Activated B cell treated with CpG ODN at 0.5 μM for 24 hours (primary cell): Measurements from ENCODE around the gene OCA2. TPM values are rescaled to one million over a fixed set of nuclear protein-coding genes. Genes with fewer than 3 reads are reported as not detected.

Source experiments
- ATAC-seq: fragments of 200-7000 bp; cut with Tn5 transposase; one replicate; pipeline ENCODE4 v1.10.0; 2021; ENCODE audit warnings: low read depth, mild to moderate bottlenecking, moderate library complexity
- CTCF ChIA-PET: fragments of 350-600 bp; sonication (Branson Sonifier 250); formaldehyde crosslinking; loops from one replicate; lab custom pipeline; 2021; ENCODE audit warnings: antibody characterized with exemption; lab: Charles Lee
- POLR2A ChIA-PET: fragments of 350-600 bp; sonication (Branson Sonifier 250); formaldehyde crosslinking; loops from one replicate; lab custom pipeline; 2021; ENCODE audit warnings: antibody characterized with exemption; lab: Charles Lee
- DNase-seq: peaks from one replicate; pipeline ENCODE4 v3.0.0; 2022
- H3K27ac Mint-ChIP-seq: one replicate; pipeline ENCODE4 v1.8.0; 2020; ENCODE audit warnings: mixed read lengths
- H3K27me3 Mint-ChIP-seq: one replicate; pipeline ENCODE4 v1.8.0; 2021; ENCODE audit warnings: mixed read lengths
- H3K36me3 Mint-ChIP-seq: one replicate; pipeline ENCODE4 v1.8.0; 2021; ENCODE audit warnings: low read depth, mixed read lengths
- H3K4me1 Mint-ChIP-seq: one replicate; pipeline ENCODE4 v1.8.0; 2021; ENCODE audit warnings: mixed read lengths
- H3K4me3 Mint-ChIP-seq: one replicate; pipeline ENCODE4 v1.8.0; 2020; ENCODE audit warnings: mild to moderate bottlenecking, mixed read lengths
- H3K9me3 Mint-ChIP-seq: one replicate; pipeline ENCODE4 v1.8.0; 2020; ENCODE audit warnings: mixed read lengths
- intact Hi-C: fragments of 100-400 bp; cut with micrococcal nuclease; formaldehyde crosslinking; loops from one replicate; pipeline ENCODE4 v1.15.1; 2024
- total RNA-seq: library from RNA; stranded (reverse); gene quantifications from 2 replicates; pipeline ENCODE4 v1.2.3, GENCODE V29; 2022
- TF ChIP-seq, protein P1 (sequence below): fragments of 200-600 bp; IDR thresholded peaks from one replicate; pipeline ENCODE4 v1.8.0; 2022; ENCODE audit warnings: antibody characterized with exemption, mild to moderate bottlenecking

OCA2 gene
- total RNA-seq, 1 donor from 2014 or later, result not detected

DNA sequence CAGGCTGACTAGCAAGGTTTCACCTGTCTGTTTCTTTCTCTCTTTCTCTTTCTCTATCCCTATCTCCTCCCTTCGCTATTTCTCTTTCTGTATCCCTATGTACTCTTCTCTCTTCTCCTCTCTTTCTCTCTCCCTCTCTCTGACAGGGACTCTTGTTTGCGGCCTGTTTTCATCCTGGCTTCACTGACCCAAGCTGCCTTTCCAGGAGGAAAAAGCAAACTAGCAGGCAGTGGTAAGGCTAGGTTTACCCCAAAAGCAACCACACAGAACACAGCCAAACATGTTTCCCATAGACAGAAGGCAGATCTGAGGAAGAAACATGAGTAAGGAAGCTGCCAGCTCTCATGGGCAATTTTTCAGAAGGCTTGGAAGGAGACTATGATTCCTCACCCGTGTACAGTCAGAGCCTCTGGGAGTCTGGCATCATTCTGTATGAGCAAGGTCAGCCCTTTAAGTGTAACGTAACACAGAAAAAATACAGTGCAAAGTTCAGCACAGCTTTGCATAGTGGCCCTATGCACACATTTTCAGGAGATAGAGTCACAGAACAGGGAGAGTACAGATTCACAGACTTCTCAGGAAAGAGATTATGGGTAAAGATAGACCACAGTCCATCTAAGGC, 61.0 kb downstream of the OCA2 start:
- ChIA-PET CTCF (no interaction called here), POLR2A (no interaction called here)
- intact Hi-C loops, result no loop called here
- ATAC-seq, result no peak
- no peaks in the 10 kb centered on the region for H3K9me3 Mint-ChIP-seq
- TF ChIP-seq, protein P1, sequence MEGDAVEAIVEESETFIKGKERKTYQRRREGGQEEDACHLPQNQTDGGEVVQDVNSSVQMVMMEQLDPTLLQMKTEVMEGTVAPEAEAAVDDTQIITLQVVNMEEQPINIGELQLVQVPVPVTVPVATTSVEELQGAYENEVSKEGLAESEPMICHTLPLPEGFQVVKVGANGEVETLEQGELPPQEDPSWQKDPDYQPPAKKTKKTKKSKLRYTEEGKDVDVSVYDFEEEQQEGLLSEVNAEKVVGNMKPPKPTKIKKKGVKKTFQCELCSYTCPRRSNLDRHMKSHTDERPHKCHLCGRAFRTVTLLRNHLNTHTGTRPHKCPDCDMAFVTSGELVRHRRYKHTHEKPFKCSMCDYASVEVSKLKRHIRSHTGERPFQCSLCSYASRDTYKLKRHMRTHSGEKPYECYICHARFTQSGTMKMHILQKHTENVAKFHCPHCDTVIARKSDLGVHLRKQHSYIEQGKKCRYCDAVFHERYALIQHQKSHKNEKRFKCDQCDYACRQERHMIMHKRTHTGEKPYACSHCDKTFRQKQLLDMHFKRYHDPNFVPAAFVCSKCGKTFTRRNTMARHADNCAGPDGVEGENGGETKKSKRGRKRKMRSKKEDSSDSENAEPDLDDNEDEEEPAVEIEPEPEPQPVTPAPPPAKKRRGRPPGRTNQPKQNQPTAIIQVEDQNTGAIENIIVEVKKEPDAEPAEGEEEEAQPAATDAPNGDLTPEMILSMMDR, result no peak
- H3K4me3 Mint-ChIP-seq, result no peak overlapping the region
- H3K36me3 Mint-ChIP-seq, result no peaks in the 10 kb centered on the region
- H3K27me3 Mint-ChIP-seq, result no peaks in the 10 kb centered on the region
- H3K27ac Mint-ChIP-seq, result no peak overlapping the region
- no peaks in the 10 kb centered on the region for H3K4me1 Mint-ChIP-seq
- DNase-seq, result no peak

DNA sequence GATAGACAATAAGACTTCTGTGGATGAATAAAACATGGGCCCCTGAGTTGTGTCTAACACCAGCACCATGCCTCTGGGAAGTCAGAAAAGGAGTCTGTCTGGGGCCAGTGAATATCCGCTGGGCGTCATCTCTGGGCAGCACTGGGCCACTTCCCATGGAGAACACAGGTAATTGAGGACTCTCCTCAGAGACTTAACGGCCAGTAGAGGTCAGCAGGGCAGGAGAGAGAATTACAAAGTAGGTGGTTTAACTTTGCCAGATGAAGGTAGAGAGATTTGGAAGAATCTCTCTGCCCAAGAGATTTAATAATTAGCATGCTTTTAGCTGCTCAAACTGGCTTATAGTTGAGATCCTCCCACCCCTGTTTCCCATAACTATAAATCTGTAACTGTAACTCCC, 65.7 kb downstream of the OCA2 start:
- H3K27ac Mint-ChIP-seq, result no peak overlapping the region
- TF ChIP-seq, protein P1, result no peak
- H3K4me3 Mint-ChIP-seq, result no peak overlapping the region
- intact Hi-C loops, result no loop called here
- no peaks in the 10 kb centered on the region for H3K36me3 Mint-ChIP-seq
- ATAC-seq (no peak), DNase-seq (no peak)
- ChIA-PET POLR2A (no interaction called here), CTCF (no interaction called here)
- no peaks in the 10 kb centered on the region for H3K4me1 Mint-ChIP-seq
- no peaks in the 10 kb centered on the region for H3K9me3 Mint-ChIP-seq
- H3K27me3 Mint-ChIP-seq, result no peaks in the 10 kb centered on the region

DNA sequence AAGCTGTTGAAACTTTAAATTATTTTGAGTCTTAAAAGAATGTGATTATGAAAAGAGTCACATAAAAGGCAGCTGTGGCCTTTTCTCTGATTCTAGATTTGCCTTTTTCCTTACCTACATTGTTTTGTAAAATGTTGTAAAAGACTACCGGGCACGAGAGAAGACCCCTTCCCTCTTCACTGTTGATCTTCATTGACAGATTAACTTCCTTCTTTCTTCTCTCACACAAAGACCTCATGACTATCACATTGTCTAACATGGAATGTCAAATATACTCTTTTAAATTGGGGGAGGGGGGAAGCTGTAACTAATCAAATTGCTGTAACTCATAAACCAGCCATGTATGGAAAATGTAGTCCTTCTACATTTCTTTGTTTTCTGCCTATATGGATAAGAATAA, 68.3 kb downstream of the OCA2 start:
- no peak overlapping the region for H3K27ac Mint-ChIP-seq
- TF ChIP-seq, protein P1, result no peak
- H3K4me1 Mint-ChIP-seq, result no peaks in the 10 kb centered on the region
- H3K4me3 Mint-ChIP-seq, result no peak overlapping the region
- H3K9me3 Mint-ChIP-seq, result no peaks in the 10 kb centered on the region
- no peak for ATAC-seq
- no peaks in the 10 kb centered on the region for H3K36me3 Mint-ChIP-seq
- no peak for DNase-seq
- CTCF ChIA-PET, result no interaction called here
- no peaks in the 10 kb centered on the region for H3K27me3 Mint-ChIP-seq
- intact Hi-C loops, result no loop called here
- POLR2A ChIA-PET, result no interaction called here

DNA sequence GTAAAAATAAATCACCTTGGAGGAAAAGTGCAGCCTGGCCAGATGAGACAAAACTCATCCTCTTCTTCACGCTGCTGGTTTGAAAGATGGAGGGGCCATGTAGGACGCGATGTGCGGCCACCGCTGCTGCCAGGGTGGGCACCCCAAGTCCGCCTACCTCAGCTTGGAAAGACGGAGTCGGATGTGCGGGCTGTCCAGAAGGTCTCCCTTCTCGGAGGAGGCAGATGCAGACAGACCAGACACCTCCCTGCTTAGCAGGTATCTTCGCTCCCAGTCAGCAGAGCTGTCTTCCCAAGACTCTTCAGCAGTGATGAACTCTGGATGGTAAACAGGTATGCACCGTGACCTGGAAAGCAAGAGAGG, 71.4 kb downstream of the OCA2 start:
- CTCF ChIA-PET, result no interaction called here
- TF ChIP-seq, protein P1, result no peak
- Mint-ChIP-seq H3K4me3 (no peak overlapping the region), H3K27me3 (no peaks in the 10 kb centered on the region), H3K27ac (no peak overlapping the region), H3K4me1 (no peaks in the 10 kb centered on the region), H3K36me3 (no peaks in the 10 kb centered on the region), H3K9me3 (no peaks in the 10 kb centered on the region)
- ATAC-seq (no peak), DNase-seq (no peak)
- POLR2A ChIA-PET, result no interaction called here
- intact Hi-C loops, result no loop called here

DNA sequence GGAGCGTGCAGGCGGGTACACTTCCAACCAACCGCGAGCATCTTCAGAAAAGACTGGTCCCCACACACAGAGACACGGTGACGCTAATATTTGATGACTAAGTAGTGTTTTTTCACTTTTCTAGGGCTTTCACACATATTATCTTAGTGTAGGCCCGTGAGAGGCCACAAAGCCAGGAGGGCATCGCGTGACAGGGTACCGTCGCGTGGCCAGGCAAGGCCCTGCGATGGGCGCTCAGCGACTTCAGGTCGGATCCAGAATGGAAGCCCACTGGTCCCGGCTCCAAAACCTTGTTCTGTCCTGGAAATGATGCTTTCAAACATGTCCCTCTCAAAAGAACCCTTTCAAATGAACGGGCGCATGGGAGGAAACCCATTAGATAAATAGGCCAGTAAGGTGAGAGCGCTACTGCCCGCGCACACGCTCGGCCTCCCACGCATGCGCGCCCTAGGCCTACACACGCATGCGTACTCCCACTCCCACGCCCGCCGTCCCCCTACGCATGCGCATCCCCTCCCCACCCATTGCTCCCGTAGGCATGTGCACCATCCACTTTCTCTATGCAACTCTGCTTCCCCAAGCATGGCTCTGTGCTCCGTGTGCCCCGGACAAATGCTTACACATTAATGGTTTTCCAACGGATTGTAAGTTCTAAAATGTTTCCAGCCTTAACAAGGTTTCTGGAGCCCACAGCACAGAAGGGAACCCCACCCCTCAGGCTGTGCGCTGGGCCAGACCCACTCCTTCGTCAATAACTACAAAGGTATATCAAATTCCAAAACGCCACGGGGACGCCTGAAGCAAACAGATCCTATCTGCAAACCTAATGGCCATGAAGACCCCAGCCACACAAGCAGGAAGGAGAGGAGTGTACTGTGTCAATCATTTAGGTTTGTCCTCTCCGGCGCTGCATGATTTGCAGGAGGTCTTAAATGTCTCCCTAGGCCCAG, 72.1 kb downstream of the OCA2 start:
- Mint-ChIP-seq H3K27ac (no peak overlapping the region), H3K4me1 (no peaks in the 10 kb centered on the region), H3K9me3 (no peaks in the 10 kb centered on the region), H3K27me3 (no peaks in the 10 kb centered on the region), H3K36me3 (no peaks in the 10 kb centered on the region), H3K4me3 (no peak overlapping the region)
- POLR2A ChIA-PET, result no interaction called here
- TF ChIP-seq, protein P1, result no peak
- DNase-seq, result no peak
- CTCF ChIA-PET, result no interaction called here
- ATAC-seq, result no peak
- intact Hi-C loops, result no loop called here
